ENCODE results near the gene C3orf85. TPM values are rescaled to one million over a fixed set of nuclear protein-coding genes. Genes with fewer than 3 reads are reported as not detected.

The C3orf85 gene
- total and polyA plus RNA-seq, 4 donors = not detected

DNA sequence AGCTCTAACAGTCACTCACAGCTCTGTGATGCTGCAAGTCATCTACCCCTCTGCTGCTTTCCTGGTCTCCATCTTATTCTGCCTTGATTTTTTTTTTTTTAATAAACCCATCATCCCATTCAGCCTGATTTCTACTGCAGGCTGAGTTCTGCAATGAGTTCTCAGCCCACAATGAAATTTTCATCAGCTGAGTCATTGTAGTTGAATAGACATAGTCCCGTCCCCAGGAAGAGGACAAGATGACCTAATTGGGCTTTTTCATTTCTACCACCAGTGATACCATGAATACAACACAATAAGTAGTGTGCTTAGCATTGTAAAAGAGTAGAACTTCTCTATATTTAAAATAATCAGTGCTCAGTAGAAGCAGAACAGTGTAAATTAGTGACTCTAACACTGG lies 59.3 kb downstream of the C3orf85 start:
- H3K27ac ChIP-seq (ENCODE audit: low read depth in 1 of 2, low read length in 1 of 2) = no peak overlapping the region
- no peak overlapping the region for H3K9ac ChIP-seq (ENCODE audit: insufficient read depth in 1 of 2, low read length in 2 of 2)
- H3K27me3 ChIP-seq (ENCODE audit: control insufficient read depth in 3 of 3, insufficient read depth in 3 of 3, low read length in 2 of 3) = no peaks in the 10 kb centered on the region
- WGBS, 2 donors = 30 to 44% methylated on average over 1 of the region's 1 CpG
- H3K4me3 ChIP-seq = no peak overlapping the region
- DNase-seq (no peak), ATAC-seq (ENCODE audit: insufficient read depth, low FRiP score) (no peak)
- no peaks in the 10 kb centered on the region for H3K36me3 ChIP-seq (ENCODE audit: control insufficient read depth in 4 of 4, insufficient read depth in 4 of 4, low read length in 4 of 4)
- TF ChIP-seq, protein P1, sequence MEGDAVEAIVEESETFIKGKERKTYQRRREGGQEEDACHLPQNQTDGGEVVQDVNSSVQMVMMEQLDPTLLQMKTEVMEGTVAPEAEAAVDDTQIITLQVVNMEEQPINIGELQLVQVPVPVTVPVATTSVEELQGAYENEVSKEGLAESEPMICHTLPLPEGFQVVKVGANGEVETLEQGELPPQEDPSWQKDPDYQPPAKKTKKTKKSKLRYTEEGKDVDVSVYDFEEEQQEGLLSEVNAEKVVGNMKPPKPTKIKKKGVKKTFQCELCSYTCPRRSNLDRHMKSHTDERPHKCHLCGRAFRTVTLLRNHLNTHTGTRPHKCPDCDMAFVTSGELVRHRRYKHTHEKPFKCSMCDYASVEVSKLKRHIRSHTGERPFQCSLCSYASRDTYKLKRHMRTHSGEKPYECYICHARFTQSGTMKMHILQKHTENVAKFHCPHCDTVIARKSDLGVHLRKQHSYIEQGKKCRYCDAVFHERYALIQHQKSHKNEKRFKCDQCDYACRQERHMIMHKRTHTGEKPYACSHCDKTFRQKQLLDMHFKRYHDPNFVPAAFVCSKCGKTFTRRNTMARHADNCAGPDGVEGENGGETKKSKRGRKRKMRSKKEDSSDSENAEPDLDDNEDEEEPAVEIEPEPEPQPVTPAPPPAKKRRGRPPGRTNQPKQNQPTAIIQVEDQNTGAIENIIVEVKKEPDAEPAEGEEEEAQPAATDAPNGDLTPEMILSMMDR (IDR thresholded peaks at IDR 0.05; ENCODE audit: control extremely low read depth, extremely low read depth) = no peak
- peaks cover 0 to 6% (median 0%) of the 10 kb centered on the region in 4 donors for H3K9me3 ChIP-seq (ENCODE audit: control insufficient read depth in 4 of 4, insufficient read depth in 3 of 4, low read length in 3 of 4)
- no peaks in the 10 kb centered on the region for H3K4me1 ChIP-seq (ENCODE audit: control insufficient read depth in 5 of 5, insufficient read depth in 5 of 5, low read length in 5 of 5)

Other genes starting within 250 kb of the C3orf85 start
- gene GUCA1C, start 182.8 kb upstream of the C3orf85 start, total RNA-seq = not detected
- gene GUCA1C, start 182.8 kb upstream of the C3orf85 start, polyA plus RNA-seq = not detected
- not detected for gene MORC1, start 18.6 kb upstream of the C3orf85 start, total RNA-seq
- not detected for gene MORC1, start 18.6 kb upstream of the C3orf85 start, polyA plus RNA-seq
- gene DPPA2, start 179.8 kb downstream of the C3orf85 start, total RNA-seq = not detected
- gene DPPA2, start 179.8 kb downstream of the C3orf85 start, polyA plus RNA-seq = not detected
- 1 to 10 TPM in 1 of 2 donors, under 1 TPM in 1; 0.58 to 1.8 TPM for gene DPPA4, start 200.8 kb downstream of the C3orf85 start, total RNA-seq
- under 1 TPM; 0.04 to 0.29 TPM for gene DPPA4, start 200.8 kb downstream of the C3orf85 start, polyA plus RNA-seq